Activated CD8-positive, alpha-beta T cell treated with anti-CD3 and anti-CD28 coated beads, Interleukin-2, amount 10 ng/mL, durations not matched to agents 7 days and 5 days (primary cell): Measurements from ENCODE around the gene BSN. TPM values are rescaled to one million over a fixed set of nuclear protein-coding genes. Genes with fewer than 3 reads are reported as not detected.

Experiments used
- ATAC-seq: fragments of 150-1000 bp; cut with Tn5 transposase; one replicate; pipeline ENCODE4 v1.10.0; 2021; ENCODE audit warnings: moderate library complexity
- CTCF ChIA-PET: fragments of 350-600 bp; sonication (Branson Sonifier 250); formaldehyde crosslinking; loops from one replicate; lab custom pipeline; 2021; ENCODE audit warnings: antibody characterized with exemption; lab: Charles Lee
- POLR2A ChIA-PET: fragments of 350-600 bp; sonication (Branson Sonifier 250); formaldehyde crosslinking; loops from one replicate; lab custom pipeline; 2021; ENCODE audit warnings: antibody characterized with exemption; lab: Charles Lee
- DNase-seq: peaks from one replicate; pipeline ENCODE4 v3.0.0-alpha.2; 2020
- H3K27ac Mint-ChIP-seq: one replicate; pipeline ENCODE4 v1.8.0; 2021; ENCODE audit warnings: mild to moderate bottlenecking, mixed read lengths
- H3K27me3 Mint-ChIP-seq: one replicate; pipeline ENCODE4 v1.8.0; 2021; ENCODE audit warnings: low read depth, mixed read lengths
- H3K36me3 Mint-ChIP-seq: one replicate; pipeline ENCODE4 v1.8.0; 2021; ENCODE audit warnings: low read depth, mixed read lengths
- H3K4me1 Mint-ChIP-seq: one replicate; pipeline ENCODE4 v1.8.0; 2021; ENCODE audit warnings: low read depth, mixed read lengths
- H3K4me3 Mint-ChIP-seq: one replicate; pipeline ENCODE4 v1.8.0; 2021; ENCODE audit warnings: mild to moderate bottlenecking, mixed read lengths
- H3K9me3 Mint-ChIP-seq: one replicate; pipeline ENCODE4 v1.8.0; 2022; ENCODE audit warnings: mixed read lengths; ENCODE audit not compliant: insufficient read depth
- total RNA-seq, 2 experiments: library from RNA; stranded (reverse); gene quantifications; one replicate each; pipeline ENCODE4 v1.2.3, GENCODE V29; 2021

The BSN gene, protein sequence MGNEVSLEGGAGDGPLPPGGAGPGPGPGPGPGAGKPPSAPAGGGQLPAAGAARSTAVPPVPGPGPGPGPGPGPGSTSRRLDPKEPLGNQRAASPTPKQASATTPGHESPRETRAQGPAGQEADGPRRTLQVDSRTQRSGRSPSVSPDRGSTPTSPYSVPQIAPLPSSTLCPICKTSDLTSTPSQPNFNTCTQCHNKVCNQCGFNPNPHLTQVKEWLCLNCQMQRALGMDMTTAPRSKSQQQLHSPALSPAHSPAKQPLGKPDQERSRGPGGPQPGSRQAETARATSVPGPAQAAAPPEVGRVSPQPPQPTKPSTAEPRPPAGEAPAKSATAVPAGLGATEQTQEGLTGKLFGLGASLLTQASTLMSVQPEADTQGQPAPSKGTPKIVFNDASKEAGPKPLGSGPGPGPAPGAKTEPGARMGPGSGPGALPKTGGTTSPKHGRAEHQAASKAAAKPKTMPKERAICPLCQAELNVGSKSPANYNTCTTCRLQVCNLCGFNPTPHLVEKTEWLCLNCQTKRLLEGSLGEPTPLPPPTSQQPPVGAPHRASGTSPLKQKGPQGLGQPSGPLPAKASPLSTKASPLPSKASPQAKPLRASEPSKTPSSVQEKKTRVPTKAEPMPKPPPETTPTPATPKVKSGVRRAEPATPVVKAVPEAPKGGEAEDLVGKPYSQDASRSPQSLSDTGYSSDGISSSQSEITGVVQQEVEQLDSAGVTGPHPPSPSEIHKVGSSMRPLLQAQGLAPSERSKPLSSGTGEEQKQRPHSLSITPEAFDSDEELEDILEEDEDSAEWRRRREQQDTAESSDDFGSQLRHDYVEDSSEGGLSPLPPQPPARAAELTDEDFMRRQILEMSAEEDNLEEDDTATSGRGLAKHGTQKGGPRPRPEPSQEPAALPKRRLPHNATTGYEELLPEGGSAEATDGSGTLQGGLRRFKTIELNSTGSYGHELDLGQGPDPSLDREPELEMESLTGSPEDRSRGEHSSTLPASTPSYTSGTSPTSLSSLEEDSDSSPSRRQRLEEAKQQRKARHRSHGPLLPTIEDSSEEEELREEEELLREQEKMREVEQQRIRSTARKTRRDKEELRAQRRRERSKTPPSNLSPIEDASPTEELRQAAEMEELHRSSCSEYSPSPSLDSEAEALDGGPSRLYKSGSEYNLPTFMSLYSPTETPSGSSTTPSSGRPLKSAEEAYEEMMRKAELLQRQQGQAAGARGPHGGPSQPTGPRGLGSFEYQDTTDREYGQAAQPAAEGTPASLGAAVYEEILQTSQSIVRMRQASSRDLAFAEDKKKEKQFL (N-terminal part only)
- total RNA-seq: under 1 TPM; 0.05 to 0.34 TPM

GRCh38 chr3:49553692-49554632, at the start of gene BSN:
Gene BSN, plus strand, starts transcription at chr3:49554477. Its CDS starts 126 bp downstream, at chr3:49554603.
- ChIA-PET POLR2A (interaction anchor here (1.1 to 1.6 kb wide), 2 partner anchors 10 to 13 kb away, joined by 3 to 4 read pairs; no protein-coding TSS in a partner anchor), CTCF (interaction anchor here (1.0 to 4.3 kb wide), 3 partner anchors 15 to 213 kb away, joined by 3 to 40 read pairs (median 7); no protein-coding TSS in a partner anchor)
- DNase-seq (peak; percentile 92), ATAC-seq (peak; percentile 86)
- Mint-ChIP-seq H3K9me3 (no peaks in the 10 kb centered on the region), H3K4me1 (peaks cover 25% of the 10 kb centered on the region), H3K27me3 (peaks cover 30% of the 10 kb centered on the region), H3K36me3 (no peaks in the 10 kb centered on the region), H3K27ac (peak within 1 kb of the TSS; percentile 68), H3K4me3 (peak within 1 kb of the TSS; percentile 81)

DNA sequence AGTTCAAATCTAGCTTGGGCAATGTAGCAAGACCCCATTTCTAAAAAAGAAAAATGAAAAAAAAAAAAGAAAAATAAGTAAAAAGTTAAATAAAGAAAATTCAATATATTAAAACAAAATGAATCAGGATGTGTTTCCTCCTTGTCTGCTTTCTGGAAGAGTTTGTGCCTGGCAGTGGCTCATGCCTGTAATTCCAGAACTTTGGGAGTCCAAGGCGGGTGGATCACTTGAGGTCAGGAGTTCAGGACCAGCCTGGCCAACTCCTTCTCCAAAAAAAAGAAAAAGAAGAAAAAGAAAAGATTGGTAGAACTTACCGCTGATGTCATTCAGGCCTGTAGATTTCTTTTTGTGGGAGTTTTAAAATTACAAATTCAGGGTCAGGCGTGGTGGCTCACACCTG, 47.4 kb upstream of the BSN start:
- POLR2A ChIA-PET: no interaction called here
- no peak for ATAC-seq
- no peak for DNase-seq
- H3K36me3 Mint-ChIP-seq: peaks cover 17% of the 10 kb centered on the region
- CTCF ChIA-PET: no interaction called here
- H3K9me3 Mint-ChIP-seq: no peaks in the 10 kb centered on the region
- H3K27me3 Mint-ChIP-seq: no peaks in the 10 kb centered on the region
- no peaks in the 10 kb centered on the region for H3K4me1 Mint-ChIP-seq
- H3K27ac Mint-ChIP-seq: no peak overlapping the region
- no peak overlapping the region for H3K4me3 Mint-ChIP-seq

DNA sequence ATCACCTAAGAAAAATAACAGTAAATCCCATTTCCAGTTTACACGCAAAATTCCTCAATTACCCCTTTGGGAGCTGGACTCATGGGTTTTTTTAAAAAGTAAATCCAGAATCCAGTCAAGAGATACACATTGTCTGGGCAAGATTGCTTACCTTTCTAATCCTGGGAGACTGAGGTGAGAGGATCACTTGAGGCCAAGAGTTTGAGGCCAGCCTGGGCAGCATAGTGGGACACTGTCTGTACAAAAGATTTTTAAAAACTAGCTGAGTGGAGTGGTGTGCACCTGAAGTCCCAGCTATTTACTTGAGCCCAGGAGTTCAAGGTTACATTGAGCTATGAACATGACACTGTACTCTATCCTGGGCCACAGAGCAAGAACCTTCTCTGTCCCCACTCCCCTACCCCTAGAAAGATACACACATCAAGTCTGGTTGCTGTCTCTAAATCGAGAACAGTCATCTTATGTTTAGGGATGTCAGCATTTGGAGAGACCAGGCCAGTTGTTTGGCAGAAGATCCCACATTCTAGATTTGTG, 45.2 kb upstream of the BSN start:
- ATAC-seq (no peak), DNase-seq (no peak)
- no peak overlapping the region for H3K27ac Mint-ChIP-seq
- ChIA-PET POLR2A (interaction anchor here (0.6 kb wide), 1 partner anchor 52 kb away, joined by 3 read pairs; no protein-coding TSS in a partner anchor), CTCF (no interaction called here)
- no peaks in the 10 kb centered on the region for H3K4me1 Mint-ChIP-seq
- H3K36me3 Mint-ChIP-seq: peaks cover 26% of the 10 kb centered on the region
- no peaks in the 10 kb centered on the region for H3K9me3 Mint-ChIP-seq
- no peaks in the 10 kb centered on the region for H3K27me3 Mint-ChIP-seq
- no peak overlapping the region for H3K4me3 Mint-ChIP-seq

DNA sequence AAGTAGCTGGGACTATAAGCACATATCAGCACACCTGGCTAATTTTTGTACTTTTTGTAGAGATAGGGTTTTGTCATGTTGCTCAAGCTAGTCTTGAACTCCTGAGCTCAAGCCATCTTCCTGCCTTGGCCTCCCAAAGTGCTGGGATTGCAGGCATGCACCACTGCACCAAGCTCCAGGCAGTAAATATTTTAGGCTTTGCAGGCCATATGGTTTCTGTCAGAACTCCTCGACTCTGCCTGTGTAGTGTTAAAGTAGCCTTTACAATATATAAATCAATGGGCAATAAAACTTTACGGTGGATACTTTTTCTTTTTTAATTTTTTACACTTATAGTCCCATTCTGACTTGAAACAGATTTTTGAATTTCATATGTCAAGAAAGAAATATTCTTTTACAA, 42.6 kb upstream of the BSN start:
- peaks cover 34% of the 10 kb centered on the region for H3K36me3 Mint-ChIP-seq
- CTCF ChIA-PET: interaction anchor here (0.6 kb wide), 1 partner anchor 28 kb away, joined by 3 read pairs; no protein-coding TSS in a partner anchor
- H3K27me3 Mint-ChIP-seq: no peaks in the 10 kb centered on the region
- H3K4me3 Mint-ChIP-seq: no peak overlapping the region
- POLR2A ChIA-PET: interaction anchor here (0.6 kb wide), 1 partner anchor 1382 kb away, joined by 3 read pairs; no protein-coding TSS in a partner anchor
- H3K4me1 Mint-ChIP-seq: no peaks in the 10 kb centered on the region
- ATAC-seq (no peak), DNase-seq (no peak)
- no peaks in the 10 kb centered on the region for H3K9me3 Mint-ChIP-seq
- H3K27ac Mint-ChIP-seq: no peak overlapping the region

GRCh38 chr3:49512781-49513355, 41.4 kb upstream of the BSN start:
- Mint-ChIP-seq H3K36me3 (peaks cover 42% of the 10 kb centered on the region), H3K4me1 (no peaks in the 10 kb centered on the region), H3K27ac (no peak overlapping the region), H3K9me3 (no peaks in the 10 kb centered on the region), H3K4me3 (no peak overlapping the region), H3K27me3 (no peaks in the 10 kb centered on the region)
- ChIA-PET POLR2A (interaction anchor here (0.6 kb wide), 2 partner anchors 78 to 174 kb away, joined by 4 to 5 read pairs; no protein-coding TSS in a partner anchor), CTCF (no interaction called here)
- DNase-seq: no peak
- no peak for ATAC-seq

GRCh38 chr3:49513494-49514124, 40.7 kb upstream of the BSN start:
- POLR2A ChIA-PET: interaction anchor here (0.6 kb wide), 2 partner anchors 12 to 175 kb away, joined by 3 to 4 read pairs; no protein-coding TSS in a partner anchor
- Mint-ChIP-seq H3K4me3 (no peak overlapping the region), H3K27ac (no peak overlapping the region), H3K9me3 (no peaks in the 10 kb centered on the region), H3K27me3 (no peaks in the 10 kb centered on the region), H3K4me1 (no peaks in the 10 kb centered on the region), H3K36me3 (peaks cover 44% of the 10 kb centered on the region)
- no peak for ATAC-seq
- CTCF ChIA-PET: interaction anchor here (0.8 kb wide), 1 partner anchor 26 kb away, joined by 4 read pairs; no protein-coding TSS in a partner anchor
- no peak for DNase-seq

GRCh38 chr3:49518016-49518415, 36.3 kb upstream of the BSN start:
- Mint-ChIP-seq H3K9me3 (no peaks in the 10 kb centered on the region), H3K4me1 (peaks cover 11% of the 10 kb centered on the region), H3K36me3 (peaks cover 30% of the 10 kb centered on the region), H3K27me3 (no peaks in the 10 kb centered on the region), H3K4me3 (no peak overlapping the region), H3K27ac (no peak overlapping the region)
- DNase-seq (no peak), ATAC-seq (no peak)
- ChIA-PET CTCF (interaction anchor here (1.6 kb wide), 1 partner anchor 22 kb away, joined by 3 read pairs; no protein-coding TSS in a partner anchor), POLR2A (no interaction called here)

DNA sequence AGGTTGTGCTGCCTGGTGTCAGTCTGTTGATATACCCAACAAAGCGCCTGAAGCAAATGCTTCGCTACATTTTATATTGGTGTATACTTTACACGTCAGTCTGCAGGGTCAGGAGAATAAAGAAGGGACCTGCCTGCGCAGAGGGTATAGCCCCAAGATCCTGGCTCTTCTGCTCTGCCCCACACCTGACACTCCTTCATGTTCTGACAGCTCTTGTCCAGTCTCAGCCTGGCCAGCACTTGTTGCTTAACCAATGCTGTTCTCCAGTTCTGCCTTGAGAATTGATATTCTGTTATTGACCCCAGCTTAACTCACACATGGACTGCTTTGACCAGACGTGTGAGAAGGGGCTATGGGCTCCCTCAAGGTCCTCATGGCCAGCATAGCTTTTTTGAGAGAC, 35.8 kb upstream of the BSN start:
- Mint-ChIP-seq H3K27me3 (no peaks in the 10 kb centered on the region), H3K36me3 (peaks cover 28% of the 10 kb centered on the region), H3K4me3 (no peak overlapping the region), H3K27ac (no peak overlapping the region), H3K4me1 (peaks cover 11% of the 10 kb centered on the region), H3K9me3 (no peaks in the 10 kb centered on the region)
- DNase-seq: no peak
- ChIA-PET CTCF (interaction anchor here (1.6 to 2.9 kb wide), 2 partner anchors 21 to 153 kb away, joined by 3 to 10 read pairs; no protein-coding TSS in a partner anchor), POLR2A (no interaction called here)
- ATAC-seq: no peak

DNA sequence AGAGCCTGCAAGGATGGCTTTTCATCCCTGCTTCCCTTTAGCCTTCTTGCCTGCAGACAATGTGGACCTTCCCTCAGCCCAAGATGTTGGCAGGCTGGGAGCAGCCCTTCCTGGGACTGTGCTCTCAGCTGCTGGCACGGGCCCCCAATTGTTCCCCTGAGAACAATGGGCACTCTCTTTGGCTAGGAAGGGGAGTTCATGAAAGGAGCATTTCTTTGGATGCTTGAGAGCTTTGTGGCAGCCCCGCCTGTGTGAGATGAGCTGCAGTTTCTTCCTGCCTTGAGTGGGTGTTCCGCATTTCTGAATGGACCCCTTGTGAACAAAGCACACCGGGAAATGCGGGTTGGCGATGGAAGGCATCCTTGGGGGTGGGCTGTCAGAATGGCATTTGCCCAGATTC, 35.0 kb upstream of the BSN start:
- POLR2A ChIA-PET: no interaction called here
- ATAC-seq (no peak), DNase-seq (no peak)
- Mint-ChIP-seq H3K36me3 (peaks cover 22% of the 10 kb centered on the region), H3K27ac (no peak overlapping the region), H3K4me1 (peaks cover 11% of the 10 kb centered on the region), H3K9me3 (no peaks in the 10 kb centered on the region), H3K27me3 (no peaks in the 10 kb centered on the region), H3K4me3 (no peak overlapping the region)
- CTCF ChIA-PET: interaction anchor here (1.6 to 2.9 kb wide), 2 partner anchors 21 to 152 kb away, joined by 3 to 10 read pairs; no protein-coding TSS in a partner anchor
